ENCODE results near the gene FEN1.

DNA sequence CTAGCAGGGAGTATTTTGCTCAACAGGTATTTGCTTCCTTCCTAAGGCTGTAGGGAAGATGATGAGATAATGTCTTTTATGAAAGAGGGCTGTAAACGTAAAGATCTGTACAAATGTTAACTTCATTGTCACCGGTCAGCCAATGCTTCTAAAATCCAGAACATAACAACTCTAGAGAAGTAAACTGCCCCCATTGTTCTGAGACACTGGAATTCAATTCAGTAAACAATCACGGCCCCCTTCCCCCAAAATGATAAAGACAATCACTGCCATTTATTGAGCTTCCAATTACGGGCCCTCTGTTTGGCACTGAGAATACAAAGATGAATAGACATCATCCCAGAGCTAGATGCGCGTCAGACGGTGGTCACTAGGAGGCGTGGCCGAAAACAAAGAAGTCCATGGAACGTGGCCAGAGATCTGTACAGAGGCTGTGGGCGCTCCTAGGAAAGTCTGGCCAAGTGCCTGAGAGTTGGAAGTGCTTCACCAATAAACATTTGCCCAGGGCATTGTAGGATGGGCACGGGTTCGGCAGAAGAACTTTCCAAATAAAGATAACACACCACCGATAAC is 888 bp upstream of the FEN1 start:
- TF ChIP-seq POLR2A (IDR thresholded peaks at IDR 0.05; ENCODE audit: extremely low read depth, insufficient read length) (no peak), MYC (IDR thresholded peaks at IDR 0.05; ENCODE audit: low read depth, low read length) (no peak; the same call in 1 of the 2 replicates)

Measured in NB4 (cell line).